ENCODE results near the gene NEB. TPM values are rescaled to one million over a fixed set of nuclear protein-coding genes. Genes with fewer than 3 reads are reported as not detected.

Gene NEB
- total and polyA plus RNA-seq, 2 of the 4 experiments (the other 2 are of a cell fraction) = under 0.01 TPM; not detected in 1

GRCh38 chr2:151766437-151767153 is 32.3 kb upstream of the NEB start:
- CTCF ChIA-PET = no interaction called here
- no peak overlapping the region for H2BK120ac ChIP-seq (ENCODE audit: low read depth, low read length)

More at GRCh38 chr2:151766437-151767153, 32.3 kb upstream of the NEB start:
- H3K27me3 ChIP-seq (ENCODE audit: control insufficient read depth, insufficient read depth, low read length) = no peaks in the 10 kb centered on the region
- H3K4me1 ChIP-seq (ENCODE audit: control insufficient read depth, insufficient read depth, low read length) = peaks cover 2% of the 10 kb centered on the region; the same call in 1 of the 2 replicates
- H3K4me2 ChIP-seq (ENCODE audit: low read depth, low read length) = no peak overlapping the region
- H3K56ac ChIP-seq (ENCODE audit: extremely low read depth, insufficient read depth, low read length) = no peak overlapping the region
- intact Hi-C loops (cut with micrococcal nuclease) (loop anchor here (5.0 kb wide), 1 partner anchor 1526 kb away; no protein-coding TSS in a partner anchor), dilution Hi-C loops (cut with HindIII; ENCODE audit: low sequenced_read_pairs, unreplicated experiment) (no loop called here), in situ Hi-C loops (cut with MboI; ENCODE audit: low sequenced_read_pairs) (no loop called here)
- H2AFZ ChIP-seq (replicated peaks; ENCODE audit: low read length, poor library complexity) = no peak overlapping the region
- no peak overlapping the region for H4K8ac ChIP-seq (ENCODE audit: low read depth in 2 of 2, low read length in 2 of 2)
- H2AK9ac ChIP-seq (replicated peaks; ENCODE audit: low read depth, low read length, poor library complexity) = no peak overlapping the region
- no peak overlapping the region for H2BK15ac ChIP-seq (ENCODE audit: low read depth, low read length)
- no TSS peak for BruUV-seq (replicated peaks)
- H3K9me1 ChIP-seq (ENCODE audit: insufficient read depth, low read length) = peaks cover 4% of the 10 kb centered on the region; the same call in 1 of the 2 replicates
- no peaks in the 10 kb centered on the region for H3K79me1 ChIP-seq (ENCODE audit: low read depth in 1 of 2, low read length in 2 of 2)
- H3K27ac ChIP-seq (ENCODE audit: insufficient read depth, low read length) = no peak overlapping the region
- H2AK5ac ChIP-seq (ENCODE audit: low read depth, low read length) = no peak overlapping the region
- H4K5ac ChIP-seq (ENCODE audit: low read depth, low read length) = no peak overlapping the region
- H2BK5ac ChIP-seq (ENCODE audit: low read depth, low read length, poor library complexity, severe bottlenecking) = no peak overlapping the region
- POLR2A ChIA-PET (ENCODE audit: unreplicated experiment) = no interaction called here
- no peak overlapping the region for H3K4me3 ChIP-seq (ENCODE audit: insufficient read depth, low read depth, low read length)
- no peak for ATAC-seq (ENCODE audit: low read depth)
- H2BK20ac ChIP-seq (ENCODE audit: low read depth, low read length) = no peak overlapping the region
- 100% methylated on average over 2 of the region's 4 CpGs; no CpG with 5 or more reads in 1 of the 2 experiments for WGBS, 2 experiments (ENCODE audit: extremely low coverage in 2 of 2, insufficient read length in 1 of 2)
- no peak overlapping the region for H3K23ac ChIP-seq (ENCODE audit: low read depth, low read length)
- no peak overlapping the region for H3K14ac ChIP-seq (replicated peaks; ENCODE audit: low read depth, low read length)
- no peak overlapping the region for H3K4ac ChIP-seq (ENCODE audit: low read depth, low read length)
- no peaks in the 10 kb centered on the region for H4K20me1 ChIP-seq (ENCODE audit: insufficient read depth, low read length)
- no peaks in the 10 kb centered on the region for H3K36me3 ChIP-seq (ENCODE audit: control insufficient read depth, insufficient read depth, low read length)
- peak; percentile 19 for DNase-seq
- no peak overlapping the region for H3K9ac ChIP-seq (ENCODE audit: low read depth, low read length)
- no peak overlapping the region for H4K91ac ChIP-seq (ENCODE audit: insufficient read depth, low read depth, low read length)
- no peak overlapping the region for H3K18ac ChIP-seq (ENCODE audit: low read depth, low read length)
- no peaks in the 10 kb centered on the region for H3K9me3 ChIP-seq (ENCODE audit: control insufficient read depth, insufficient read depth, low read length)
- no peak for TF ChIP-seq CEBPB (IDR thresholded peaks at IDR 0.05; ENCODE audit: low read depth, low read length)
- no peak for TF ChIP-seq MAZ (IDR thresholded peaks at IDR 0.05; ENCODE audit: borderline replicate concordance, low read depth, low read length)
- TF ChIP-seq NFE2L2 (IDR thresholded peaks at IDR 0.05; ENCODE audit: low read depth, low read length) = no peak
- no peak for TF ChIP-seq FOS (IDR thresholded peaks at IDR 0.05; ENCODE audit: low read depth, low read length)
- TF ChIP-seq CTCF (conservative IDR thresholded peaks at IDR 0.05; ENCODE audit: low read depth, low read length) = no peak
- TF ChIP-seq MXI1 (IDR thresholded peaks at IDR 0.05; ENCODE audit: borderline replicate concordance, low read depth, low read length) = no peak
- no peak for TF ChIP-seq RCOR1 (IDR thresholded peaks at IDR 0.05; ENCODE audit: insufficient replicate concordance, low read length)
- no peak for TF ChIP-seq BHLHE40 (IDR thresholded peaks at IDR 0.05; ENCODE audit: low read depth, low read length)
- TF ChIP-seq CHD1 (IDR thresholded peaks at IDR 0.05; ENCODE audit: low read depth, low read length) = no peak
- TF ChIP-seq USF2 (IDR thresholded peaks at IDR 0.05; ENCODE audit: low read depth, low read length) = no peak
- no peak for TF ChIP-seq RFX5 (IDR thresholded peaks at IDR 0.05; ENCODE audit: low read depth, low read length)
- no peak for TF ChIP-seq MAFK (IDR thresholded peaks at IDR 0.05; ENCODE audit: low read depth, low read length)
- TF ChIP-seq ELK1 (IDR thresholded peaks at IDR 0.05; ENCODE audit: borderline replicate concordance, low read depth, low read length) = no peak
- TF ChIP-seq SMC3 (IDR thresholded peaks at IDR 0.05; ENCODE audit: low read depth, low read length) = no peak
- no peak for TF ChIP-seq RAD21 (IDR thresholded peaks at IDR 0.05; ENCODE audit: low read length)
- TF ChIP-seq POLR2A (IDR thresholded peaks at IDR 0.05; ENCODE audit: low read depth, low read length) = no peak

Data from IMR-90 (cell line).